ENCODE results near the gene TMA7B.

GRCh38 chr22:39916496-39916895 is 43.7 kb upstream of the TMA7B start:
- no peak for TF ChIP-seq POLR2AphosphoS5 (IDR thresholded peaks at IDR 0.05)
- no peak for TF ChIP-seq EP300 (IDR thresholded peaks at IDR 0.05)
- no peak for TF ChIP-seq CTCF (IDR thresholded peaks at IDR 0.05)
